Stromal cell of bone marrow (primary cell): ENCODE results near the gene SH3YL1.

Source experiments
- DNase-seq: peaks from one replicate; pipeline ENCODE4 v3.0.0-alpha.2; 2012; ENCODE audit warnings: low read depth

Gene SH3YL1

GRCh38 chr2:263774-264492, at the start of gene SH3YL1:
TSS of gene SH3YL1 (minus strand) at chr2:264032. CDS start at chr2:263984, 48 bp downstream.
- no peak for DNase-seq

GRCh38 chr2:310994-311393, 47.2 kb upstream of the SH3YL1 start:
- DNase-seq = no peak

GRCh38 chr2:309954-310510, 46.2 kb upstream of the SH3YL1 start:
- DNase-seq = no peak

- no peak for DNase-seq
Measured at GRCh38 chr2:309148-309953, 45.5 kb upstream of the SH3YL1 start.

- DNase-seq = no peak
Measured at GRCh38 chr2:305366-305765, 41.5 kb upstream of the SH3YL1 start.

GRCh38 chr2:296354-296753, 32.5 kb upstream of the SH3YL1 start:
- no peak for DNase-seq

GRCh38 chr2:295090-295489, 31.3 kb upstream of the SH3YL1 start:
- no peak for DNase-seq

GRCh38 chr2:290090-290722, 26.4 kb upstream of the SH3YL1 start:
- peak; percentile 41 for DNase-seq

- DNase-seq = no peak
Measured at GRCh38 chr2:289362-290089, 25.7 kb upstream of the SH3YL1 start.

GRCh38 chr2:288758-289361, 25.0 kb upstream of the SH3YL1 start:
- DNase-seq = no peak

GRCh38 chr2:287911-288757, 24.3 kb upstream of the SH3YL1 start, which contains the start of gene ALKAL2:
TSS of gene ALKAL2 (minus strand) at chr2:288091. CDS start at chr2:287835, 256 bp downstream.
- no peak for DNase-seq

GRCh38 chr2:287471-287885, 23.6 kb upstream of the SH3YL1 start:
- no peak for DNase-seq

- DNase-seq = no peak
Measured at GRCh38 chr2:286774-287392, 23.1 kb upstream of the SH3YL1 start.

- no peak for DNase-seq
Measured at GRCh38 chr2:286035-286434, 22.2 kb upstream of the SH3YL1 start.

- peak; percentile 43 for DNase-seq
Measured at GRCh38 chr2:285531-285930, 21.7 kb upstream of the SH3YL1 start.

GRCh38 chr2:284896-285492, 21.2 kb upstream of the SH3YL1 start:
- DNase-seq = no peak

GRCh38 chr2:283996-284794, 20.4 kb upstream of the SH3YL1 start:
- DNase-seq = no peak

- no peak for DNase-seq
Measured at GRCh38 chr2:282371-283263, 18.8 kb upstream of the SH3YL1 start.
